Measurements from ENCODE around the gene ATE1.

The ATE1 gene

GRCh38 chr10:121808835-121809234, 119.0 kb downstream of the ATE1 start:
- H3K9ac ChIP-seq (ENCODE audit: low read length), result no peak overlapping the region
- H3K27me3 ChIP-seq (ENCODE audit: low read depth, low read length), result no peaks in the 10 kb centered on the region
- no peaks in the 10 kb centered on the region for H3K9me3 ChIP-seq (ENCODE audit: insufficient read depth, low read length)
- no peaks in the 10 kb centered on the region for H3K36me3 ChIP-seq (replicated peaks; ENCODE audit: low read depth, low read length)
- no peaks in the 10 kb centered on the region for H3K79me2 ChIP-seq (ENCODE audit: low read length)
- H4K20me1 ChIP-seq (ENCODE audit: insufficient read depth, low read length), result no peaks in the 10 kb centered on the region
- no peaks in the 10 kb centered on the region for H3K4me1 ChIP-seq (ENCODE audit: low read length)
- H3K4me3 ChIP-seq (ENCODE audit: low read length), result no peak overlapping the region
- no peak for TF ChIP-seq EZH2phosphoT487 (IDR thresholded peaks at IDR 0.05; ENCODE audit: low read depth)
- TF ChIP-seq, protein P1, sequence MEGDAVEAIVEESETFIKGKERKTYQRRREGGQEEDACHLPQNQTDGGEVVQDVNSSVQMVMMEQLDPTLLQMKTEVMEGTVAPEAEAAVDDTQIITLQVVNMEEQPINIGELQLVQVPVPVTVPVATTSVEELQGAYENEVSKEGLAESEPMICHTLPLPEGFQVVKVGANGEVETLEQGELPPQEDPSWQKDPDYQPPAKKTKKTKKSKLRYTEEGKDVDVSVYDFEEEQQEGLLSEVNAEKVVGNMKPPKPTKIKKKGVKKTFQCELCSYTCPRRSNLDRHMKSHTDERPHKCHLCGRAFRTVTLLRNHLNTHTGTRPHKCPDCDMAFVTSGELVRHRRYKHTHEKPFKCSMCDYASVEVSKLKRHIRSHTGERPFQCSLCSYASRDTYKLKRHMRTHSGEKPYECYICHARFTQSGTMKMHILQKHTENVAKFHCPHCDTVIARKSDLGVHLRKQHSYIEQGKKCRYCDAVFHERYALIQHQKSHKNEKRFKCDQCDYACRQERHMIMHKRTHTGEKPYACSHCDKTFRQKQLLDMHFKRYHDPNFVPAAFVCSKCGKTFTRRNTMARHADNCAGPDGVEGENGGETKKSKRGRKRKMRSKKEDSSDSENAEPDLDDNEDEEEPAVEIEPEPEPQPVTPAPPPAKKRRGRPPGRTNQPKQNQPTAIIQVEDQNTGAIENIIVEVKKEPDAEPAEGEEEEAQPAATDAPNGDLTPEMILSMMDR (IDR thresholded peaks at IDR 0.05; ENCODE audit: low read depth, low read length), result no peak
- no peak overlapping the region for H3K4me2 ChIP-seq (ENCODE audit: low read length)
- H2AFZ ChIP-seq (ENCODE audit: low read depth, low read length), result no peak overlapping the region
- H3K27ac ChIP-seq (ENCODE audit: low read length), result no peak overlapping the region

DNA sequence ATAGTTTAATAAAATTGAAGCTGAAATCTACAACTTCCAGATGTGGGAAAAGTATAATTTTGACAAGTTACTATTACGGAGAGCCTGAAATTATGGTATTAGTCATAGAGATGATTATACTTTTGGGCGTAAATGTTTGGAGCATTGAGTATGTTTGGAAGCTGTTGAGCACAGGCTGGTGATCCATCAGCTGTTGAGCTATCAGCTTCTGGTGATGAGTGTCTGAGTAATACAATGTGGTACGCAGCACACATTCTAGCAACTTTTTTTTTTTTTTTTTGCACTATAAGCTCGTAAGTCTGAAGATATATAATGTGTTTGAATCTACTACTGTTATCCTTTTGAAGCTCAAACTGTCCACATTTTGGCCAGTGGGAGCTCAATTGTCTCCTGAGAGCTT, 123.4 kb downstream of the ATE1 start:
- Histone ChIP-seq H3K4me2 (ENCODE audit: low read length) (no peak overlapping the region), H3K36me3 (replicated peaks; ENCODE audit: low read depth, low read length) (no peaks in the 10 kb centered on the region), H3K9me3 (ENCODE audit: insufficient read depth, low read length) (no peaks in the 10 kb centered on the region), H3K4me1 (ENCODE audit: low read length) (no peaks in the 10 kb centered on the region), H3K9ac (ENCODE audit: low read length) (no peak overlapping the region), H3K27me3 (ENCODE audit: low read depth, low read length) (no peaks in the 10 kb centered on the region), H2AFZ (ENCODE audit: low read depth, low read length) (no peak overlapping the region), H4K20me1 (ENCODE audit: insufficient read depth, low read length) (no peaks in the 10 kb centered on the region), H3K4me3 (ENCODE audit: low read length) (no peak overlapping the region), H3K79me2 (ENCODE audit: low read length) (no peaks in the 10 kb centered on the region), H3K27ac (ENCODE audit: low read length) (no peak overlapping the region)
- TF ChIP-seq, protein P1 (IDR thresholded peaks at IDR 0.05; ENCODE audit: low read depth, low read length), result no peak

- Histone ChIP-seq H3K4me1 (ENCODE audit: low read length) (no peaks in the 10 kb centered on the region), H3K27ac (ENCODE audit: low read length) (no peak overlapping the region), H3K4me3 (ENCODE audit: low read length) (no peak overlapping the region), H3K9me3 (ENCODE audit: insufficient read depth, low read length) (no peaks in the 10 kb centered on the region), H3K27me3 (ENCODE audit: low read depth, low read length) (no peaks in the 10 kb centered on the region), H3K9ac (ENCODE audit: low read length) (no peak overlapping the region), H3K79me2 (ENCODE audit: low read length) (no peaks in the 10 kb centered on the region), H3K4me2 (ENCODE audit: low read length) (no peak overlapping the region), H4K20me1 (ENCODE audit: insufficient read depth, low read length) (no peaks in the 10 kb centered on the region), H2AFZ (ENCODE audit: low read depth, low read length) (no peak overlapping the region), H3K36me3 (replicated peaks; ENCODE audit: low read depth, low read length) (no peaks in the 10 kb centered on the region)
- no peak for TF ChIP-seq EZH2phosphoT487 (IDR thresholded peaks at IDR 0.05; ENCODE audit: low read depth)
- TF ChIP-seq, protein P1 (IDR thresholded peaks at IDR 0.05; ENCODE audit: low read depth, low read length), result no peak
Measured at GRCh38 chr10:121803611-121804010, 124.2 kb downstream of the ATE1 start.

DNA sequence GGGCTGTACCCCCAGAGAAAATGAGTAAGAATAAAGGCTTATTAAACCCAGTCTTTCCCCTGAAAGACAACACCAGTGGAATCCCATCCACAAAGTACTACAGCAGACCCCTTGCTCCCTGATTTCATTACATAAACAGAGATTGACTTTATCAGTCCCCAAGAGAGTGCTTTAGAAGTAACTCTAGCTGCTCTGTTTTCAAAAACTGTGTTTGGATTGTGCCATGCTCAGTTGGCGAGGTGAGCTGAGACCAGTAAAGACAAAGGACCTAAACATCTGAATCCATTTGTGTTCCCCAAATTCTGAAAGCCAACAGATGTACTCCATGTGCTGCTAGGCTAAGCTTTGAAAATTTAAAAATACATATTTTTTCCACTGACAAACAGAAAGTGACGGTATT, 127.0 kb downstream of the ATE1 start:
- Histone ChIP-seq H3K9ac (ENCODE audit: low read length) (no peak overlapping the region), H4K20me1 (ENCODE audit: insufficient read depth, low read length) (no peaks in the 10 kb centered on the region), H3K4me1 (ENCODE audit: low read length) (no peaks in the 10 kb centered on the region), H3K9me3 (ENCODE audit: insufficient read depth, low read length) (no peaks in the 10 kb centered on the region), H2AFZ (ENCODE audit: low read depth, low read length) (no peak overlapping the region), H3K36me3 (replicated peaks; ENCODE audit: low read depth, low read length) (no peaks in the 10 kb centered on the region), H3K27me3 (ENCODE audit: low read depth, low read length) (no peaks in the 10 kb centered on the region), H3K27ac (ENCODE audit: low read length) (no peak overlapping the region), H3K4me3 (ENCODE audit: low read length) (no peak overlapping the region), H3K4me2 (ENCODE audit: low read length) (no peak overlapping the region), H3K79me2 (ENCODE audit: low read length) (no peaks in the 10 kb centered on the region)
- no peak for TF ChIP-seq EZH2phosphoT487 (IDR thresholded peaks at IDR 0.05; ENCODE audit: low read depth)
- TF ChIP-seq, protein P1 (IDR thresholded peaks at IDR 0.05; ENCODE audit: low read depth, low read length), result no peak
